Measurements from ENCODE around the gene AKR1C3.
"Not testable (repeated sequence)": the region's sequence is repeated elsewhere in the genome, so short reads cannot be mapped to it uniquely, and the experiment has no call there.

The AKR1C3 gene

DNA sequence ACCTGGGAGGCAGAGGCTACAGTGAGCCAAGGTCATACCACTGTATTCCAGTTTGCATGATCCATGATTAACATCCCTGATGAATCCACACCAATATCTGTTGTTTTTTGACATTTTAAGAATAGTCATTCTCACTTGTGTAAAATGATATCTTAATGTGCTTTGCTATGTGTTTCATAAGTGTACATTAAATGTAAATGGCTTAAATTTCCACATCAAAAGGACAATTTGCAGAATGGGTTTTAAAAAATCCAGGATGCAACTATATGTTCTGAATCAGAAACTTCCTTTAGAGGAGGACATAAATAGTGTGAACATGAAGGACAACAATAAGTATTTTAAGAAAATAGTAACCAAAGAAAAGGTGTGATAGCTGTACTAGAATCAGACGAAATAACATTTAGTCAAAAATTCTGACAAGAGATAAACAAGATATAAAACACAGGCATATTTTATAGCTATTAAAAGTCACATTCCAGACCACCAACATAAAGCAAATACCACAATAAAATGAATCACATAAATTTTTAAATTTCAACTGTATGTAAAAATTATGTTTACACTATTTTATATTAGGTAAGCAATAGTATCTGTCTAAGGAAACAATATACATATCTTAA, 42.4 kb downstream of the AKR1C3 start:
- no peak for DNase-seq (ENCODE audit: low spot score)

DNA sequence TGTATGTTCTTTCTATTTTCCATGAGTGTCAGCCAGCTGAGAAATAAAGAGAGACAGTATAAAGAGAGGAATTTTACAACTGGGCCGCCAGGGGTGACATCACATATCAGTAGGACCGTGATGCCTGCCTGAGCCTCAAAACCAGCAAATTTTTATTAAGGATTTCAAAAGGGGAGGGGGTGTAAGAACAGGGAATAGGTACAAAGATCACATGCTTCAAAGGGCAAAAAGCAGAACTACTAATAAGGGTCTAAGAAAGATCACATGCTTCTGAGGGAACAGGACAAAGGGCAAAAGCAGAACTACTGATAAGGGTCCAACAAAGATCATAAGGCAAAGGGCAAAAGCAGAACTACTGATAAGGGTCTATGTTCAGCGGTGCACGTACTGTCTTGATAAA, 43.5 kb downstream of the AKR1C3 start:
- DNase-seq (ENCODE audit: low spot score) = not testable (repeated sequence)

DNA sequence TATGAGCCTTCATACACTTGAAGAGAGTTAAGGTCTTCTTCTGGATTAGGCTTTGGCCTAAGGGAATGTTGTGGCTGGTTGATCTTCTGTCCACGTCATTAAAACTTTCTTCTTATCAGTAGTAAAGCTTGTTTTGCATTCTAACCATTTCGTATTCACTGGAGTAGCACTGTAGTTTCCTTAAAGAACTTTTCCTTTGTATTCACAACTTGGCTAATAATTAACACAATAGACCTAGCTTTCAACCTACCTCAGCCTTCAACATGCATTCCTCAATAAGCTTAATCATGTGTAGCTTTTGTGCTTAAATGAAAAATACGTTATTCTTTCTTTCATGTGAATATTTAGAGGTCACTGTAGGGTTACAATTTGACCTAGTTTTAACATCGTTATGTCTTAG, 48.0 kb downstream of the AKR1C3 start:
- no peak for DNase-seq (ENCODE audit: low spot score)

DNA sequence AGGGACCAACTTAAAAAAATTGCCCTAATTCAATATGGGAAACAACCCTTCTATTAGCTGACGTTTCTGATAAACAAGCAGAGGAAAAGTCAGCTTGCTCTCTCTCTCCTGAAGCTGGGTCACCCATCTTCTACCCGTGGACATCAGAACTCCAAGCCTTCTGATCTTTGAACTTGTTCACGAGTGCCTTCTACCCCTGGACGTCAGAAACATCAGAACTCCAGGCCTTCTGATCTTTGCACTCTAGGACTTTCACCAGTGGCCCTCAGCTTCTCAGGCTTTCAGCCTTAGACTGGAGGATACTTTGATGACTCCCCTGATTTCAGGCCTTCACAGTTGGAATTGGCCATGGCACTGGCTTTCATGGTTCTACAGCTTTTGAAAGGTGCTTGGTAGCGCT, 48.9 kb downstream of the AKR1C3 start:
- no peak for DNase-seq (ENCODE audit: low spot score)

DNA sequence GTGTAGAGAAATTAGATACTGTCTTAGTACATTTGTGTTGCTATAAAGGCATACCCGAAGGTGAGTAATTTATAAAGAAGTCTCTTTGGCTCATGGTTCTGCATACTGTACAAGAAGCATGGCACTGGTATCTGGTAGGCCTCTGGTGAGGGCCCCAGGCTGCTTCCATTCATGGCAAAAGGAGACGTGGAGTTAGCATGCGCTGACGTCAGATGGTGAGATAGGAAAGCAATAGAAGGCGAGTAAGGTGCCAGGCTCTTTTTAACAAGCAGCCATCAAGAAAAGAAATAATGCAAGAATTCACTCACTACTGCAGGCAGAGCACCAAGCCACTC, 52.7 kb downstream of the AKR1C3 start:
- no peak for DNase-seq (ENCODE audit: low spot score)

DNA sequence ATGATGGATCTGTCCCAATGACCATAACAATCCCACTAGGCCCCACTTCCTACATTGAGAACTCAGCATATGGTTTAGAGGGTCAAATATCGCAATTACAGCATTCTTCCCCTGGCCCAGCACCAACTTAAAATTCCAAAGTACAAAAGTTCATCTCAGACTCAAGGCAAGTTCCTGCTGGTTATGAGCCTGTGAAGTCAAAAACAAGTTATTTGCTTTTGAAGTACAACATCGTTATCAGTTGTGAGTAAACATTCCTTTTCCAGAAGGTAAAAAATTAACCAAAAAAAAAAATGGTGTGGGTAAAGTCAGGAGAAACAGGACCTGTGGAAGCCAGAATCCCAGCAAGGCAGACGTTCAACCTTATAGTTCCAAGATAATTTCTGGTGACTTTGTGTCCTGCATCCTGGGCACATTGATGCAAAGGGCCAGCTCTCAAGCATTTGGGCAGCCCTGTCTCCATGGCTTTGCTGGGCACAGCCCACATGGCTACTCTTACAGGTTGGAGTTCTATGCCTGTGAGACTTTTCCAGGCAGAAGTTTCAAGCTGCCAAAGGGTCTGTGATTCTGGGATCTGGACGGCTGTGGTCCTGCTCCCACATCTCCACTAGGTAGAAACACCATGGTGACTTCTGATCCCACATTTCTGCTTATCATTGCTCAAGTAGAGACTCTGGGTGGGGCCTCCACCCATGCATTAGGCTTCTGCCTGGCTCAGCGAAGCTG, 53.2 kb downstream of the AKR1C3 start:
- no peak for DNase-seq (ENCODE audit: low spot score)

DNA sequence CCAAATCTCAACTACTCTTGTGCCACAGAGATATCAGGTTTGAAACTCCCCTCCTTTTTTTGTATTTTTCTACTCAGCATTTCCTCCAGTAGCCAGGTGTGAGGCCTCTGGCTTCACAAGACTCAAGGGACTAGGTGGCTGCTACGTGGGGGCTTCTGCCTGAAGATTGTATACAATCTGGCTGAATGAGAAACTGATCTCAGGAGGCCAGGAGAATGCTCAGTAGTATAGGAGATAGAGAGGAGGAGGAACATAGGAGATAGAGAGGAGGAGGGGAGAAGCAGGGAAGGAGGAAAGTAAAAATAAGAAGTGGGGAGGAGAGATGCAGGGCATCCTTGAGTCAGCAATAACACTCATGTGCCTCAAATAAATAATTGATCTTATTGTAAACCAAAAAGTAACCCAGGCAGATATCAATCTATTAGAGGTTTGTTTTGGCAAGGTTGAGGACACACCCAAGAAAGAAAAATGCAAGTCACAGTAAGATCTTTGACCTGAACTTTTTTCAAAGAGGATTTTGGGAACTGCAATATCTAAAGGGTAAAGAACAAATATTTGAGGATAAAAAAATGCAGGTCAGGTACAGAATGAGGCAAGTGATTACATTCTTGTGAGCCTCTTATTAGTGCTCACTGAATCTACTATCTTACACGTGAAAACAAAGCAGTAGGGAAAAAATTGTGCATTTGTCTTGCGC, 53.9 kb downstream of the AKR1C3 start:
- DNase-seq (ENCODE audit: low spot score) = no peak

DNA sequence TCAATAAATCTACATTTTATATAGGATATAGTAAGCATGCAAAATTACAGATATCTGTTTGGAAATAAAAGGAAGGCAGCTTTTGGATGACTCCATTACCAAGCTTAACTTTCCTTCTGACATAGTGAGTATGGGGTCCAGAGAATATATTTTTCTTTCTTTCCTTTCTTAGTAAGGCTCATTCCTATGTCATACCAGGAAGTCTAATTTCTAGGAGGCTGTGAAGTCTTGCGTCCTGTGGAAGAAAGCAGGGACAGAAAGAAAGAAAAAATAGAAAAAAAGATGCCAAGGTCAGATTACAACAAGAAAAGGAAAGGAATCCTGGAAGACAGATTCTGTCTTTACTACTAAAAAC, 54.4 kb downstream of the AKR1C3 start:
- no peak for DNase-seq (ENCODE audit: low spot score)

DNA sequence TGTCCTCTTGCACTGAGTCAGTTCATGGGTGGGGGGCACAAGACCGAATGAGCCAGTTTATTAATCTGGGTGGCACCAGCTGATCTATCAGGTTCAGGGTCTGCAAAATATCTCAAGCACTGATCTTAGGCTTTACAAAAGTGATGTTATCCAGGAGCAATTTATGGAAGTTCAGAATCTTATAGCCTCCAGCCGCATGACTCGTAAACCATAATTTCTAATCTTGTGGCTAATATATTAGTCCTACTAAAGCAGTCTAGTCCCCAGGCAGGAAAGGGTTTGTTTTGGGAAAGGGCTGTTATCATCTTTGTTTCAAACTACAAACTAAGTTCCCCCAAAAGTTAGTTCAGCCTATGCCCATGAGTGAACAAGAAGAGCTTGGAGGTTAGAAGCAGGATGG, 56.9 kb downstream of the AKR1C3 start:
- no peak for DNase-seq (ENCODE audit: low spot score)

DNA sequence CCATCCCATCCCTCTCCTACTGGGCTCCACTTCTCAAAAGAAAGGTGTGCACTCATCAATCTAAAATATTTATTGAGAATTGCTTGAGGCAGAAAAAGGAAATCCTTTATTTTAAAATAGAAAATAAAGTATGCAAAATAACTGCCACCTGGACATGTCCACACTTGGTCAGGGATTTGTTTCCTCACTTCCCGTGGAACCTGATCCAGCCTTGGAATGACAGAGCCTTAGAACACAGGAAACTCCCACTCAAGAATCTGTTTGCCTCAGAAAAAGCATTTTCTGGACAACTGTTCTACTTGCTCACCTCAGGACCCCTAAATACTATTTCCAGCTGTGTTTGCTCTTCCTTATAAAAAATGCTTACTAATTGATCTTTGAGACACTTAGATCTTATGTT, 61.7 kb downstream of the AKR1C3 start:
- DNase-seq (ENCODE audit: low spot score) = no peak

Measured in hematopoietic multipotent progenitor cell treated with erythropoietin and hydrocortisone succinate and interleukin-3 and kit ligand, for 17 days (in vitro differentiated cells).